Measurements from ENCODE around the gene PPM1H.

PPM1H gene

DNA sequence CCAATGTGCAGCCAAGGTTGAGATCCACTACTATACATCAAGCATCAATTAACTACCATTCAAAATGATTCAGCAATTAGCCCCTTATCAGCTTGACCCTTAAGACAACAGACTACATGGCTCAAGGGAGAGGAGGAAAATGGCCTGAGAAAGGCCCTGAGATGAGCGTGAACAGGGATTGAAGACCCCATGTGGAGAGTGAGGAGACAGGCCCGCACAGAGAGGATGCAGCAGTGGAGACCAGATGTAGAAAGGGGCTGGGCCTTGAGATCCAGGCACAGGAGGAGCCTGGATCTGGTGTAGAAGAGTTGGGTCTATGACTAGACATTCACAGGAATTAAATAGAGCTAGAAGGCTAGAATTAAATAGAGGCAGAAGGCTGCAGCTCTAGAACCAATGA lies 239.3 kb downstream of the PPM1H start:
- no peaks in the 10 kb centered on the region for H3K36me3 Mint-ChIP-seq
- no peak for DNase-seq (ENCODE audit: low spot score in 2 of 2)
- ATAC-seq: no peak
- H3K4me3 Mint-ChIP-seq: no peak overlapping the region
- peaks cover 6% of the 10 kb centered on the region for H3K4me1 Mint-ChIP-seq
- no peaks in the 10 kb centered on the region for H3K9me3 Mint-ChIP-seq
- H3K27ac Mint-ChIP-seq: no peak overlapping the region

DNA sequence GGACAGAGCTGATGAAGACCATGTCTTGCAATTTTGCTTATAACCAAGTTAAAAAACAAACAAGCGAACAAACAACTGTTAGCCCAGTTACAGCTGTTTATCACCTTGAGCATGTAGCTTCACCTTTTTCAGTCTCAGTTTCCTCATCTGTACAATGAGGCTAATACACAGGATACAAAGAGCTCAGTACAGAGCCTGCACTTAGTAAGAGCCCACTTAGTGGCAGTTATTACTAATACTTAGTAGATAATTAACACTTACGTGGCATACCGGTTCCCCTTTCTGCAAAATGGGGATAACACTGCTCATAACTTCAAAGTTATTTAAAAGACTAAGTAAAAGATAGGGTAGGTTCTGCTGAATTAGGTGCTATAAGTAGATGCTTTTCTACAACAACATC lies 240.3 kb downstream of the PPM1H start:
- H3K4me1 Mint-ChIP-seq: peaks cover 6% of the 10 kb centered on the region
- ATAC-seq (no peak), DNase-seq (ENCODE audit: low spot score in 2 of 2) (no peak)
- H3K9me3 Mint-ChIP-seq: no peaks in the 10 kb centered on the region
- H3K27ac Mint-ChIP-seq: no peak overlapping the region
- no peak overlapping the region for H3K4me3 Mint-ChIP-seq
- H3K36me3 Mint-ChIP-seq: no peaks in the 10 kb centered on the region

DNA sequence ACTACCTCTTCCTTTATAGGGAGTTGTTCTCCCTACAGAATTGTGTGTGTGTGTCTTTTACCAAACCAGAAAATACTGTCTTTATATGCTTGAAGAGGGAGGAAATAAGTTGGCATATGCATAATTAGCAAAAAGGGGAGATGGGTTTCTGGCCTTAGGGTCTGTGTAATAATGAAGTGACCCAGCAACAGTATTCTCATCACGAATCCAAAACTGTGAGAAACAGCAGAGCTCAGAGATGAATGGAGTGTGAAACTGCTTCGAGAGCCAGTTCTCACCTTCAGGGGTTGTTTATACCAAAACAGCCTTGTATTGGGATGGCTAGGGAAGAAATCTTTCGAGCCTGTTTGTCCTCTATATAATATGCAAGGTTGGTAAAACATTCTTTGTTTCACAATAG lies 240.8 kb downstream of the PPM1H start:
- peaks cover 6% of the 10 kb centered on the region for H3K4me1 Mint-ChIP-seq
- DNase-seq (ENCODE audit: low spot score in 2 of 2) (no peak), ATAC-seq (no peak)
- no peak overlapping the region for H3K4me3 Mint-ChIP-seq
- H3K9me3 Mint-ChIP-seq: no peaks in the 10 kb centered on the region
- H3K36me3 Mint-ChIP-seq: no peaks in the 10 kb centered on the region
- no peak overlapping the region for H3K27ac Mint-ChIP-seq

DNA sequence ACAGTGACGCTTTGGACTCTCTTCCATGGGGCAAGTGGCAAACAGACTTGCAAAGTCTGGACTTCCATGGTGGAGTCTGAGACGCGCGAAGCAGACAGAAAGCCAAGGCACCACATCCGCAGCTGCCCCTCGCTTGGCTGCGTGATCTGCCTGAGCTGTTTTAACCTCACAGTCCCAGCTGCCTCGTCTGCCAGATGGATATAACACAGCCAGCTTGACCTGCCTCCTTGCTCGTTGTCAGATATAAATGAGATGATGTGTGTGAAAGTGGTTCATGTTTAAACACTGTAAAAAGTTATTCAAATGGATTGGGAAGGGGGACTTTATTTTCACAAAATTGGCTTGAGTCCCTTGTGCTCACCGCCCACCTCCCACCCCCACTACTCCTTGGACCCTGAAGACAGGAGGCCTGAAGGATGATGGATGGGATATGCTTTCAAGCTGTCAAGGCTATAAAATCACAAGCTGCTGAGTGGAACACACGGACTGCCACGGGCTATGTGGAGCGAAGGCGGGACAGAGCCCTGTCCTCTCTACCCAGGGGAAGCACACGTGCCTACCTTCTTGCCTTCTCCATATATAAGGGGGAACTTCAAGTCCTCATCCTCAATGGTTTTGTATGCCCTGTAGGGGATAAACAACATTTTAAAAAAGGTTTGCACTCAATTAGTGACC lies 241.4 kb downstream of the PPM1H start:
- DNase-seq (ENCODE audit: low spot score in 2 of 2) (no peak), ATAC-seq (no peak)
- peaks cover 6% of the 10 kb centered on the region for H3K4me1 Mint-ChIP-seq
- H3K4me3 Mint-ChIP-seq: no peak overlapping the region
- H3K36me3 Mint-ChIP-seq: no peaks in the 10 kb centered on the region
- no peaks in the 10 kb centered on the region for H3K9me3 Mint-ChIP-seq
- H3K27ac Mint-ChIP-seq: no peak overlapping the region

DNA sequence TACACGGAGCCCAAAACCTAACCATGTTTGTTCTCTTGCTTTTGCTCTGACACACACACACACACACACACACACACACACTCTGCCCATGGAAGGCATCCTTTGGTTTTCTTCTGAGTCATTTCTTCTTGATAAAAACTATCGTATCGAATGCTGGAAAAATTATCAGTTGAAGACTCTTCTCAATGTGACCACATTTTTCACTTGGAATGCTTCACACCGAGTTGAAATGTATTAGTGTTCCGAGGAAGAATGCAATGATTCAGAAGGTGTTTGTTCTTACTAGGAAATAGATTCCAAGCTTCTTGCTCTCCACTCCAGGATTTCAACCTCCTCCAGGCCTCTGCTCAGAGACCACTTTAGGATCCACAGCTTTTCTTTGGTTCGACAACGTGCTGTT lies 242.1 kb downstream of the PPM1H start:
- no peaks in the 10 kb centered on the region for H3K9me3 Mint-ChIP-seq
- no peak overlapping the region for H3K27ac Mint-ChIP-seq
- ATAC-seq (no peak), DNase-seq (ENCODE audit: low spot score in 2 of 2) (no peak)
- H3K4me3 Mint-ChIP-seq: no peak overlapping the region
- H3K4me1 Mint-ChIP-seq: peaks cover 6% of the 10 kb centered on the region
- H3K36me3 Mint-ChIP-seq: no peaks in the 10 kb centered on the region

DNA sequence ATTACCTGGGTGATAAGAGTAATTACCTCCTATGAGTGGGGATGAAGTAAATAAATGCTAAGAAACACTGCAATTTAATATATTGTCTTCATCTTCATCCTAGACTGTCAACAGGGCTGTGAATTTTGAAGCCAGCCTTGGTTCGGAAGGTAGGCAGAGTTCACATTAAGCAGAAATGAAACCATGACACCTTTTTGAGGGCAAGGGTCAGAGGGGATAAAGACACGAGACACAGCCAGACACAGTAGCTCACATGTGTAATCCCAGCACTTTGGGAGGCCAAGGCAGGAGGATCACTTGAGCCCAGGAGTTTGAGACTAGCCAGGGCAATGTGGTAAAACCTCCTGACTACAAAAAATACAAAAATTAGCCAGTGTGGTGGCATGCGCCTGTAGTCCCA lies 243.6 kb downstream of the PPM1H start:
- no peaks in the 10 kb centered on the region for H3K9me3 Mint-ChIP-seq
- H3K36me3 Mint-ChIP-seq: no peaks in the 10 kb centered on the region
- DNase-seq (ENCODE audit: low spot score in 2 of 2) (no peak), ATAC-seq (no peak)
- H3K4me3 Mint-ChIP-seq: no peak overlapping the region
- H3K27ac Mint-ChIP-seq: no peak overlapping the region
- peaks cover 6% of the 10 kb centered on the region for H3K4me1 Mint-ChIP-seq

DNA sequence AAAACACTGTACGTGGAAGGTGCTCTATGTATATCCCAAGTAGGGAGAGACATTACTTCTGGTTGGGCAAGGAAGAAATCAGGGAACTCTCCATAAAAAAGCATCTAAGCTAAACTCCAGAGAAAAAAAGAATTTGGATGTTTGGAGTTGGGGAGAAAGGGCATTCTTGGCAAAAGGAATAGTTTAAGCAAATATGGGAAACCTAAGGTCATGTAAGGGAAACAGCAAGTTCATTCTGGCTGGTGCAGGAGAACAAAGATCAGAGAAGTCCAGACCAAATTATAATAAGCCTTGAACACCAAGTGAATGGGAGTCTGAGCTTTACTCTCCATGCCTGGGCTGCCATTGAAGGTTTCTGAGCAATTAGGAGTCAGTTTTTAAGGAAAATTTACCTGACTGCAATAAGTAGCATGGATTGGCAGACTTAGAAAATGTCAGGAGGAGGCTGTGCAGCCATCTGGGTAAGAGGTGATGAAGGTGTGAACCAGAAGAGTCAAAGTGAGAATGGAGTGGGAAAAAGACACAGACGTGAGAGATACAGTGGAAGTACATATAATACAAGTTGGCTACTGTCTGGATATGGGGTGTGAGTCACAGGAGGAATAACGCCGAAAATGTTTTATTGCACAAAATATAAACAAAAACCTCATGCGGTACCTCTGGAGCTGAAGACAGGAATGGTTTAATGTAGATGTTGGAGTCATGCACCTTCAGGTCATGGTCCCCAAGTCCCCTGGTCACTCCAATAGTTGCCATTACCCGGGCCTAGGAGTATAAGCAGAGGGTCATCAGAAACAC lies 245.7 kb downstream of the PPM1H start:
- DNase-seq (ENCODE audit: low spot score in 2 of 2): no peak
- Mint-ChIP-seq H3K27ac (no peak overlapping the region), H3K36me3 (no peaks in the 10 kb centered on the region), H3K4me1 (no peaks in the 10 kb centered on the region), H3K4me3 (no peak overlapping the region), H3K9me3 (no peaks in the 10 kb centered on the region)
- ATAC-seq: no peak

DNA sequence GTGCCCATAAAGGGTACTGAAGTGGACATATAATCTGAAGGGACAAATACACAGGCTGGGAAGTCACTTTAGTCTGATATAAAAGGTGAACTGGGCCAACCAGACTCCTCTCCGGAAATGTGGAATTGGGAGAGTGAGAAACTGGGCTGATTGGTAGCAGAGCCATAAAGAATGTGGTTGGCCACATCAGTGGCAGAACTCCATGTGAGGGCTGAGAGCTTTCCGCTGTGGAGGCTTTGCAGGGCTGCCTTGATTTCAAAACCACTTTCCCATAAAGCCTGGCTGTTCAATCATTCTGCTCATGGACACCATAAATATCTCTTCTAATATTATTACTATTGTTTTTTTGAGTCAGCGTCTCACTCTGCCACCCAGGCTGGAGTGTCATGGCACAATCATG lies 248.0 kb downstream of the PPM1H start:
- Mint-ChIP-seq H3K36me3 (no peaks in the 10 kb centered on the region), H3K4me3 (no peak overlapping the region), H3K4me1 (no peaks in the 10 kb centered on the region), H3K27ac (no peak overlapping the region), H3K9me3 (no peaks in the 10 kb centered on the region)
- DNase-seq (ENCODE audit: low spot score in 2 of 2) (no peak), ATAC-seq (no peak)

DNA sequence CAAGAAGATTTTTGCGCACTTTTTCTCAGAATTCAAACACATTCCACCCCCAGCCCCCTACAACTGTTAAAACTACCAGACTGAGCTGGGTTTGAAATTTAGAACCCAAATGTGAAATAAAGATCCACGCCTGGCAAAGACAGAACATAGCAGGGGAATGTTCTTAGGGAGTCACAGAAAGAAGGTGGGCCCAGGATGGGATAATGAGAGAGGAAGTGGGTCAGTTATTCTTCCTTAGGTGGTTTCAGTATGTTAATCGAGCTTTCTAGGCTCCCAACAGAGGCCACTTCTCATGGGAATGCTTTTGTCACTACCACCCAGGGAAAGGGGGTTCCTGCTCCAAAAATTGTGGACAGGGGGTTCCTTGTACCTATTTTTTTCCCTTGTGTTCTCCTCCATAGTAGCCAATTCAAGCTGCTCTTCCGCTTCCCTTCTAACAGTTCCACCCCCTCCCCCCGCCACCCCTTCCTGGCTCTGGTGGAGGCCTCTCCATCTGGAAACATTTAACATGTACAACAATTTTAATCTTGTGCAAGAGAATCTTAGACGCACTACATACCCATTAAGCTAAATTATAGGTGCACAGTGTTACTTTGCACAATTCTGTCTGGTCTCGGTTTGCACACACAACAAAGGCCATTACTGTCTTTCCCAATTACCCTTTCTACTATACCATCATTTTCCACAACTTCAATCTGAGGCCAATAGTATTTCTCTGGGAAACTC lies 250.2 kb downstream of the PPM1H start:
- no peak for DNase-seq (ENCODE audit: low spot score in 2 of 2)
- Mint-ChIP-seq H3K27ac (no peak overlapping the region), H3K4me3 (no peak overlapping the region), H3K36me3 (no peaks in the 10 kb centered on the region), H3K9me3 (no peaks in the 10 kb centered on the region), H3K4me1 (peaks cover 6% of the 10 kb centered on the region)
- ATAC-seq: no peak

DNA sequence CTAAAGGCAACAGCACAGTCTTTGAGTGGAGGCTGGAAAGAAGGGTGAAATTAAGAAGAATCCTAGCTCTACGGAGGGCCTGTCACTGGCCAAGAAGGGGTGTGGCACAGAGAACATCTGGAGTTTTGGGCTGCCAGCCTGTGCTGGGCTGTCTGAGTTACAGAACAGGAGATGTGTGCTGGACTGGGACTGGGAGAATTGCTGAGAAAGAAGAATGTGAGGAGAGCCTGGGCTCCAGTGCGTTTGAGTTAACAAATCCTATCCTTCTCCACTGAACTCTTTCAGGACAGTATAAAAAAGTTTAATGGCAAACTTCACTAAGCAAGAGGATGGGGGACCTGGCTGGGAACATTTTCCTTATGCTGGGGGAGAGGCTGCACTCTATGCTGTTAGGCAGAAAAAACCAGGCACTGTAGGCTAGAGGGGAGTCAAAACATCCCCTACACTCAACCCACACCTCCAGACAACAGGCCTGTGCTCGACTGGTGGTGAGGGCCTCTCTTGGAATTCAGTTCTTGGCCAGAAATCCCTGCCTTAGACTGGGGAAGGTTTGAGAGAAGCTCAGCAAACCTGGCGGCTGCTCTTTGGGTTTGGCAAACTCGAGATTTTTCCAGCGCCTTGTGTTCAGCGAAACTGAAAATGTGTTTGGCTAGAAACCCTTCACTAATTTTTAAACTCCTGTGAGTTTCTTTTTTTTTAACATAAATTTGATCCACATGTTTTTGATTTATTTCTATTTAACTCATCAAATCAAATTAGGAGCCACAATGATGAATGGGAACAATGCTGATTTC lies 251.0 kb downstream of the PPM1H start:
- Mint-ChIP-seq H3K4me3 (no peak overlapping the region), H3K27ac (no peak overlapping the region), H3K9me3 (no peaks in the 10 kb centered on the region), H3K36me3 (no peaks in the 10 kb centered on the region), H3K4me1 (peaks cover 6% of the 10 kb centered on the region)
- ATAC-seq: no peak
- DNase-seq (ENCODE audit: low spot score in 2 of 2): no peak

DNA sequence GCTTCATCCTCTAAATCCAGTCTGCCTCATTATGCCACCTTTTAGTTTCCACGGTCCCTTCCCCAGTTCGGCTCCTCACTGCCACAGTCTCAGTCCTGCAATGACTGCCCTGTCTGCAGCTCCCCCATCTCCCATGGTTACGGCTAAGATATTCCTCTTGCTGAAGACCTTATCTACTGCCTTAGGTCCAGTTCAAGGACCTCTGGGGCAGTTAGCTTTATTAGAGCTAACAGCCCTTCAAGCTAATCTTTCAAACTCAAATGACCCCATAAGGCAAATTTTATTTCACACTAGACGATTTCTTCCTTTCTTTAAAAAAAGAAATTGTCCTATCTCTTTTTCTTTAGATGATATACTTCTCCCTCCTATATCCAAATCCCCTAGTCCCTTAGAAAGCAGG lies 253.6 kb downstream of the PPM1H start:
- H3K4me3 Mint-ChIP-seq: no peak overlapping the region
- H3K27ac Mint-ChIP-seq: no peak overlapping the region
- peaks cover 6% of the 10 kb centered on the region for H3K4me1 Mint-ChIP-seq

DNA sequence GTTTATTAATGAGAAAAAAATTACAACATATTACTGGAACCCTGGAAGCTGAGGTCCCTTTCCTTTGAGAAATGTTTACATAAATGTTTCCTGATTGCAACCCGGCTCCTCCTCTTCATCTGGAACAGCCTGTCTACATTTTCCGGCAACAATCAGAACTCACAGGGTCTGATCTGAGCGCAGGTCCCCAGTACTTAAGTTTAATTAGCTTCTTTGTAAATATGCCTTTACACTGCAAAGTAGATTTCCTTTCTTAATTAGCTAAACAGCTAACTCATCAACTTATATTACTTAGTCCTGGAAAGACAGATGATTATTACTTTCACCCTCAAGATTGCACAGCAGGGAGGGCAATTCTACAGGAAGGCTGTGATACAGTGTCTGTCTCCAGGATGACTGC lies 255.3 kb downstream of the PPM1H start:
- no peaks in the 10 kb centered on the region for H3K36me3 Mint-ChIP-seq
- H3K27ac Mint-ChIP-seq: no peak overlapping the region
- no peak overlapping the region for H3K4me3 Mint-ChIP-seq
- DNase-seq (ENCODE audit: low spot score in 2 of 2) (no peak), ATAC-seq (no peak)
- no peaks in the 10 kb centered on the region for H3K9me3 Mint-ChIP-seq
- peaks cover 6% of the 10 kb centered on the region for H3K4me1 Mint-ChIP-seq

More for the DNA sequence above, 253.6 kb downstream of the PPM1H start:
- DNase-seq (ENCODE audit: low spot score in 2 of 2): no peak
- no peak for ATAC-seq
- Mint-ChIP-seq H3K36me3 (no peaks in the 10 kb centered on the region), H3K9me3 (no peaks in the 10 kb centered on the region)

DNA sequence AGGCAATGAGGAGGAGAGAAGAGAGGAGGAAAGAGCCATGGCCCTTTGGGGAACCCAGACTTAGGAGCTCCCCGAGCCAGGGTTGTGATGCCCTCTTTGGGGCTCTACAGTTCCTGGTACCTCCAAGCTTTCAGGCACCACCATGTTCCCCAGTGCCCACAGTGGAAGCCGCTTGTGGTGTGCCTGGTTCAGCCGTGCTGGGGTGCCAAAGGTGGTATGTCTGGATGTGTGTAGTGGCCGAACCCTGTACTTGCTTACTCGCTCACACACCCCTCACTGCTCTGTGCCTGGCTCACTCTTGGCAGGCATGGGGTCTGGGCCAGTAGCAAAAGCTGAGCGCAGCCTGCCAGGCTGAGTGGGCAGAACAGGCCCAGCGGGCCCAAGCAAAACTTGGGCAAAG lies 257.6 kb downstream of the PPM1H start:
- no peaks in the 10 kb centered on the region for H3K36me3 Mint-ChIP-seq
- H3K27ac Mint-ChIP-seq: no peak overlapping the region
- no peaks in the 10 kb centered on the region for H3K9me3 Mint-ChIP-seq
- peaks cover 6% of the 10 kb centered on the region for H3K4me1 Mint-ChIP-seq
- peak; percentile 37 for ATAC-seq
- DNase-seq (ENCODE audit: low spot score in 2 of 2): no peak
- H3K4me3 Mint-ChIP-seq: no peak overlapping the region

DNA sequence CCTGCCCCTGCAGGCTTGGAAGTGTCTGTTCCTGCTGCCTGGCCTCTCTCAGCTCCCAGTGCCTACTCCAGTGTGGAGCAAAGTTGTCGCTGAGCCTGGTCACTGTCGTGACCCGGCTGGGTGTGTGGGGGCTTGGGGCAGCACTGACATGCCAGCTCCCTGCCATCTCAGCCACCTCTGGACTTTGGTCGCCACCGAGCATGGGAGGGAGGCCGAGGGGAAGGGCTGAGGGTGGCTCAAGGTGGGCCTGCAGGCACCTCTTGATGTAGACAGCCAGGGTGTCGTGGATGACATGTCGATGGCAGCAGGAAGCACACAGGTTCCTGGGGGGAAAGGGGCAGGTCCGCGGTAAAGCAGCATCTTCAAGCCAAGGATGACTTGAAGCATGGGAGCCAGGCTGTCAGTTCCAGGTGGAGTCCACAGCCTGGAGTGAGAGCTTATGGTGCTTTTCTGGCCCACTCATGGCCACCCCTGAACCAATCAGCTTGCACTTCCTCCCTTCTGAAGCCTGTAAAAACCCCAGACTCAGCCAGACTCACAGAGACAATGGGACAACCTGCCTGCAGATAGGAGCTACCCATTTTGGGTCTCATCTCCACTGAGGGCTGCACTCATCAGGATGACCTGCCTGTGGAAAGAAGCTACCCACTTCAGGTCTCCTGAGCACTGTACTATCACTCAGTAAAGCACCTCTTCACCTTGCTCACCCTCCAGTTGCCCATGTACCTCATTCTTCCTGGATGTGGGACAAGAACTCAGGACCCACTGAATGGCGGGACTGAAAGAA lies 258.2 kb downstream of the PPM1H start:
- H3K27ac Mint-ChIP-seq: no peak overlapping the region
- DNase-seq (ENCODE audit: low spot score in 2 of 2) (no peak), ATAC-seq (no peak)
- peaks cover 6% of the 10 kb centered on the region for H3K4me1 Mint-ChIP-seq
- no peak overlapping the region for H3K4me3 Mint-ChIP-seq
- H3K36me3 Mint-ChIP-seq: no peaks in the 10 kb centered on the region
- H3K9me3 Mint-ChIP-seq: no peaks in the 10 kb centered on the region

Data from stimulated activated effector memory CD8-positive, alpha-beta T cell treated with anti-CD3 and anti-CD28 coated beads, Interleukin-12 subunit alpha, Interleukin-12 subunit beta, amount 100 ng/mL, for 72 hours (primary cell).